GM19324 (cell line): ENCODE data around the gene OSGIN1.

Experiments used
- ATAC-seq: cut with Tn5 transposase; IDR thresholded peaks from one replicate; pipeline ENCODE4 v1.9.1; 2021; ENCODE audit warnings: mild to moderate bottlenecking, moderate library complexity; ENCODE audit not compliant: unreplicated experiment, low FRiP score

Gene OSGIN1

GRCh38 chr16:83956336-83957289 lies 3.6 kb downstream of the OSGIN1 start:
- ATAC-seq, result no peak

- no peak for ATAC-seq
Observed at GRCh38 chr16:83957296-83957855, 4.3 kb downstream of the OSGIN1 start.

- ATAC-seq, result no peak
Observed at GRCh38 chr16:83958137-83958845, 5.3 kb downstream of the OSGIN1 start.

GRCh38 chr16:83958846-83959565 lies 6.0 kb downstream of the OSGIN1 start:
- ATAC-seq, result no peak

- ATAC-seq, result no peak
Observed at GRCh38 chr16:83959656-83960434, 6.8 kb downstream of the OSGIN1 start.

GRCh38 chr16:83960521-83961249 lies 7.6 kb downstream of the OSGIN1 start:
- no peak for ATAC-seq

GRCh38 chr16:83961591-83961990 lies 8.6 kb downstream of the OSGIN1 start:
- no peak for ATAC-seq

GRCh38 chr16:83963277-83964119 lies 10.5 kb downstream of the OSGIN1 start:
- no peak for ATAC-seq

GRCh38 chr16:83964684-83965443 lies 11.8 kb downstream of the OSGIN1 start:
- no peak for ATAC-seq

- ATAC-seq, result no peak
Observed at GRCh38 chr16:83965444-83966152, 12.6 kb downstream of the OSGIN1 start.

GRCh38 chr16:83966153-83966696 lies 13.2 kb downstream of the OSGIN1 start:
- ATAC-seq, result no peak

GRCh38 chr16:83967091-83967490 lies 14.1 kb downstream of the OSGIN1 start:
- ATAC-seq, result no peak

- ATAC-seq, result no peak
Observed at GRCh38 chr16:83967838-83968305, 14.8 kb downstream of the OSGIN1 start, which contains the start of gene NECAB2. NECAB2 (plus strand) TSS chr16:83968244; CDS start chr16:83968649, 405 bp downstream.

- ATAC-seq, result no peak
Observed at GRCh38 chr16:83968306-83968851, 15.3 kb downstream of the OSGIN1 start.

GRCh38 chr16:83968891-83969649 lies 16.0 kb downstream of the OSGIN1 start:
- no peak for ATAC-seq
